Bronchial epithelial cell (primary cell): ENCODE data around the gene TP53TG5. TPM values are rescaled to one million over a fixed set of nuclear protein-coding genes. Genes with fewer than 3 reads are reported as not detected.

ENCODE experiments used
- DNase-seq: peaks from one replicate; pipeline ENCODE4 v3.0.0-alpha.2; 2010; ENCODE audit warnings: low read depth
- FAIRE-seq: peaks from 2 replicates; lab custom pipeline; 2011; peaks lifted over from hg19 to GRCh38; lab: Jason Lieb, UNC
- H3K27me3 ChIP-seq: 2 replicates; pipeline ENCODE4 v1.5.1; 2011; ENCODE audit warnings: low read length; ENCODE audit not compliant: control insufficient read depth, insufficient read depth
- H3K36me3 ChIP-seq: 2 replicates; pipeline ENCODE4 v1.5.1; 2011; ENCODE audit warnings: low read length; ENCODE audit not compliant: control insufficient read depth, insufficient read depth
- H3K4me3 ChIP-seq: 2 replicates; pipeline ENCODE4 v1.5.1; 2011; ENCODE audit warnings: mild to moderate bottlenecking, low read depth, low read length, control low read depth
- total RNA-seq: library from RNA; depleted of rRNA; stranded (reverse); fragments of >200 nt; gene quantifications from 2 replicates; pipeline ENCODE4 v1.2.1, GENCODE V29; 2014
- TF ChIP-seq, protein P1 (sequence below): IDR thresholded peaks from 2 replicates; pipeline ENCODE4 v1.5.1; 2011; ENCODE audit warnings: mild to moderate bottlenecking, moderate library complexity, low read length, control low read depth, inconsistent platforms; ENCODE audit not compliant: insufficient read depth, severe bottlenecking

The TP53TG5 gene
- total RNA-seq, 1 donor from 2014 or later = not detected

DNA sequence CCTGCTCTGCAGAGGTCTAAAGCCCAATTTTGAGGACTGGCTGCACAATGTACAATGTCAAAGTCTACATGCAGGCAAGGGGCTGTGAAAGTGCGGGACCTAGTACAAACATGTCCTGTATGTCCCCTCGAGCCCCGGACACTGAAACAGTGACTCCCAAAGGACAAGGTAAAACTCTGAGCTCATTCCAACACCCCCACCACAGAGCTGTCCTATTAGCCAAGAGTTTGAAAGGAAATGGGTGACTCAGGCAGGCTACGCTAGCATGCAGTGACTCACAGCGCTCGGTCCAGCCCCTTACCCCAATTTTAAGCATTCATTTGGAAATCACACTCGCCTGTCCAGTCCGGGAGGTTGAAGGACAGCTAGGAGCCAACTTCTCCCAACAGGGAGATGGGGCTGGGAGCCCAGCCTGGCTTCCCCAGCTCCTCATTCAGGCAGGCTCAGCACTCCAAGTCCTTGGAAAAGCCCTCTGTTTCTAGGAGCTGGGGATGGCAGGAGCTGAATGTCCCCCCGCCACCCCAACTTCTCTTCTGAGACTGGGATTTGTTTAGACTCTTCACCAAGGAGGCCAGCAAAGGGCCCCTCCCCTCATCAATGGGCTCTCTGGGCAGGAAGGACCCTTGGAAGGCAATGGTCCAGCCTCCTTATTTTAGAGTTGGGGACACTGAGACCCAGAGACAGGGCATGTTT, 33.8 kb downstream of the TP53TG5 start:
- peak; percentile 94 for DNase-seq
- no peaks in the 10 kb centered on the region for H3K27me3 ChIP-seq
- H3K4me3 ChIP-seq = peak overlapping the region; percentile 97
- TF ChIP-seq, protein P1, sequence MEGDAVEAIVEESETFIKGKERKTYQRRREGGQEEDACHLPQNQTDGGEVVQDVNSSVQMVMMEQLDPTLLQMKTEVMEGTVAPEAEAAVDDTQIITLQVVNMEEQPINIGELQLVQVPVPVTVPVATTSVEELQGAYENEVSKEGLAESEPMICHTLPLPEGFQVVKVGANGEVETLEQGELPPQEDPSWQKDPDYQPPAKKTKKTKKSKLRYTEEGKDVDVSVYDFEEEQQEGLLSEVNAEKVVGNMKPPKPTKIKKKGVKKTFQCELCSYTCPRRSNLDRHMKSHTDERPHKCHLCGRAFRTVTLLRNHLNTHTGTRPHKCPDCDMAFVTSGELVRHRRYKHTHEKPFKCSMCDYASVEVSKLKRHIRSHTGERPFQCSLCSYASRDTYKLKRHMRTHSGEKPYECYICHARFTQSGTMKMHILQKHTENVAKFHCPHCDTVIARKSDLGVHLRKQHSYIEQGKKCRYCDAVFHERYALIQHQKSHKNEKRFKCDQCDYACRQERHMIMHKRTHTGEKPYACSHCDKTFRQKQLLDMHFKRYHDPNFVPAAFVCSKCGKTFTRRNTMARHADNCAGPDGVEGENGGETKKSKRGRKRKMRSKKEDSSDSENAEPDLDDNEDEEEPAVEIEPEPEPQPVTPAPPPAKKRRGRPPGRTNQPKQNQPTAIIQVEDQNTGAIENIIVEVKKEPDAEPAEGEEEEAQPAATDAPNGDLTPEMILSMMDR = no peak
- FAIRE-seq = no peak
- peaks cover 9% of the 10 kb centered on the region for H3K36me3 ChIP-seq

DNA sequence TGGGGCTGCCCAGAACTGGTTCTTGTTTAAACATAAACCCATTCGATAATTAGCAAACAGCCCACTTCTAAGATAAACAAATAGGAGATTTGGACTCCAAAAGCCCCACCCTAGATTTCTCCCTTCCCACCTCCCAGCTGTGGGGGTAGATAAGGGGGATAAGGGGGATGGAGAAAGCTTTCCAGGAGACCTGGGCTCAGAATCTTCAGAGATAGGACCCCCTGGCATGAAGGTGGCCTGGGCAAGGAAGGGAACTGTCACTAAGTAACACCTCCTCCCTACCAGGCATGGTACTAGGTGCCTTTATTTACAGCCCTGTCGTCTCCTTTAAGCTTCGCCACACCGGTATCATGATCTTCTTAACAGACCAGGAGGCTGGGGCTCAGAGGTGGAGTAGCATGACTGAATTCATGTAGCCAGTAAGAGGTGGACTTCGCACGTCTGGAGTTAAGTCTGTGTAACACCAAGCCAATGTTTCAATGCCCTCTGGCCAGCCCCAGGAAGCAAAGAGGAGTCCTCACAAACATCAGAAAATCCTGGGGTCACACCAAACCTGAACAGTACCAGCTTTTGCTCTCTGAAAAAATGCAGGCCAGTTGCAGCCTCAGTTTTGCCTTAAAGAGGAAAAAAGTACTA, 34.5 kb downstream of the TP53TG5 start:
- DNase-seq (no peak), FAIRE-seq (no peak)
- peaks cover 9% of the 10 kb centered on the region for H3K36me3 ChIP-seq
- H3K4me3 ChIP-seq = peak overlapping the region; percentile 13
- TF ChIP-seq, protein P1 = no peak
- no peaks in the 10 kb centered on the region for H3K27me3 ChIP-seq

DNA sequence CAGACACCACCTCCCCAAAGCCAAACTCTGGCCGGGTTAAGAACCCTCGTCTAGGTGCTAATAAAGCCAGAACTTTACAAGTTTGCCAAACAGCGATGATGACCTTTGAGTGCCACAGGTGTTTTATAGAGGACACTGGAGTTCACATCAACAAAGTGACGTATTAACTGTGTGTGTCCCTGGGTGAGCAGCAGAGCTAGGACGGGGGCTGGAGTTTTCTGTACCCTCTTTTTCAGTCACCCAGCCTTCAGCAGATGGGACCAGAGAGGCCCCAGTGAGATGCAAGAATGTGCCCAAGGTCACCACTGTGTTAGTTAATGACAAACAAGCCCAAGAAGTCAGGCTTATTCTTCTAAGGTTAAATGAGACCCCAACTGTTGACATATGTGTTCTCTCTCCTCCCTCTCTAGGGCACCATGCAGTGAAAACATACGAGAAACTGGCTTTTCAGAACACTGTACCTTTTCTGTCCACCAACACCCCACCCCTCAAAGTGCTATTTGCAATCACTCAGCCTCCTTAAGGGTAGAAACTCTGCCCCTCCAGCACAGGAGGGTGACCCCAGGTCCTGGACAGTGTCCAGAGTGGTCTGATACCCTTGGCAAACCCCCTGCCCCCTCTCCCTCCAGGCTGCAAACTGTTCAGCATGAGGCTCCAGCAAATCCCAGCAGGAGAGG, 35.1 kb downstream of the TP53TG5 start:
- H3K27me3 ChIP-seq = no peaks in the 10 kb centered on the region
- TF ChIP-seq, protein P1 = no peak
- no peak for DNase-seq
- no peak for FAIRE-seq
- no peak overlapping the region for H3K4me3 ChIP-seq
- H3K36me3 ChIP-seq = peaks cover 9% of the 10 kb centered on the region

DNA sequence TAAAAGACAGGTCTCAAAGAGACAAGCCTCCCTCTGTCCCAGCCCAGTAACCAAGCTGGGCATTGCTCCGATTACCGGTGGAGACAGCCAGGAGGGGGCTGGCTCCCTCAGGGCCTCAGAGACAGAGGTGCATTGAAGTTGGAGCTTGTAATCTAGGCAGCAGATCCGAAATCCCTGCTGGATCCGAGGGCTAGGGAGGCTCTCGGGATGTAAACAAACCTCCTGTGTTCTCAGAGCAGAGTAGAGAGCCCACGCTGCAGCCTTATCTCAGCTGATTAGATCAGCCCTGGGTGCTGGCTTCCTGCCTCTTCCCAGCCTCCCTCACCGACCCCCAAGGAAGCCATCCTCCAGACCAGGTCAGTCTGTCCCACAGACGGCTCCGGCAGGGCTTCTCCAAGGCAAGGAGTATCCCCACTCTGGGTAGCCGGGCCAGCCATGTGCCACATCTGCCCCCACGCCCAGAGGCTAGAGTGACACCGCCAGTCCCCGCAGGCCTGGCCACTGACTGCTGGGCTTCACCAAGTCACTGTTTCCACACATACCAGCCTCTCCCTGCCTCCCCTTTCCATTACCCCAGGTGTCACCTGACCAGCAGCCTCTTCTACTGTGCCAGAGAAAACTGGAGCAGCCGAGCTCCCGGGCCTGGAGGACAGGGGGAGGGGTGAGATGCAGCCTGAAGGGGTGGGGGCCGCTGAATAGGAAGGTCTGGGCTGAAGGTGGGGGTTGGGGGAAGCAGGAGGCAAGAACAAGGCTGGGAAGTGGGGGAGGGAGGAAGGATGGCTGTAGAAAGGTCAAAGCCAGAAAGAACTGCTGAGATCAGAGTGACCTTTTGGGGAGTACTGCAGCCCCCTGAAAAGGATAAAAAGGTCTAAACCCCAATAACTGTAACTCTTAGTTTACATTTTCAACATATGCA, 35.9 kb downstream of the TP53TG5 start:
- no peak for DNase-seq
- Histone ChIP-seq H3K36me3 (peaks cover 9% of the 10 kb centered on the region), H3K27me3 (no peaks in the 10 kb centered on the region), H3K4me3 (no peak overlapping the region)
- no peak for FAIRE-seq
- TF ChIP-seq, protein P1 = no peak

DNA sequence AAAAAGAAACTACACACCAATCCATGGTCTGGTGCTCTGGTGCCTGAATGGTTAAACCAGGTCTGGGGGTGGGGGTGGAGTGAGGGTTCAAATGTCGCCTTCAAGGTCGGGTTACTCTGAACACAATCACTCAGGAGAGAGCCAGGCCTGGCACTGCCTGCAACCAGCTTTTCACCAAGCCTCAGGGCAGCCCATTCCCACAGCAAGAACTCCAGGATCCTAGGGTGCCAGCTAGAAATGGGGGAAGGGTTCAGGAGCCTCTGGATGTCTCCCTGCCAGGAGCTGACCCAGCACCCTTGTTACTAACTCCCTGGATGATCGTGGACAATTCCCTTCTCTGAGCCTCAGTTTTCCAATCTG, 36.6 kb downstream of the TP53TG5 start:
- no peak overlapping the region for H3K4me3 ChIP-seq
- DNase-seq (no peak), FAIRE-seq (no peak)
- no peaks in the 10 kb centered on the region for H3K27me3 ChIP-seq
- H3K36me3 ChIP-seq = peaks cover 9% of the 10 kb centered on the region
- TF ChIP-seq, protein P1 = no peak
